PC-9 (cell line): ENCODE measurements around the gene ZNF888.
"Not testable (repeated sequence)": the region's sequence is repeated elsewhere in the genome, so short reads cannot be mapped to it uniquely, and the experiment has no call there.

Source experiments
- CTCF ChIP-seq: fragments of 200-600 bp; sonication (generic); conservative IDR thresholded peaks from 2 replicates; pipeline ENCODE4 v1.6.1; 2017; ENCODE audit warnings: mixed run types, antibody characterized with exemption, mild to moderate bottlenecking, moderate library complexity
- EZH2 ChIP-seq: fragments of 200-600 bp; sonication (generic); IDR thresholded peaks from 2 replicates; pipeline ENCODE4 v1.8.0; 2017; ENCODE audit warnings: antibody characterized with exemption, low read depth

GRCh38 chr19:52856540-52857377 lies 66.5 kb downstream of the ZNF888 start:
- not testable (repeated sequence) for TF ChIP-seq CTCF, EZH2
